ENCODE measurements around the gene TTC28. TPM values are rescaled to one million over a fixed set of nuclear protein-coding genes. Genes with fewer than 3 reads are reported as not detected.

The TTC28 gene
- total and polyA plus RNA-seq, 10 of the 15 experiments (the other 5 are each of a cell fraction or from before 2014, with no cell fraction given) = 0.15 to 8.4 (median 1.4) TPM

GRCh38 chr22:28418008-28418407, 261.6 kb downstream of the TTC28 start (continued):
- TF ChIP-seq ZBTB4 (CRISPR knock-in tag; IDR thresholded peaks at IDR 0.05) (no peak), MYC (IDR thresholded peaks at IDR 0.05; ENCODE audit: insufficient read depth, insufficient read length, insufficient replicate concordance, low read length, severe bottlenecking) (no peak), PRDM15 (CRISPR knock-in tag; IDR thresholded peaks at IDR 0.05) (no peak), EZH2 (IDR thresholded peaks at IDR 0.05; ENCODE audit: borderline replicate concordance, control insufficient read depth, low read depth, low read length) (no peak), ZNF622 (IDR thresholded peaks at IDR 0.05) (no peak)

DNA sequence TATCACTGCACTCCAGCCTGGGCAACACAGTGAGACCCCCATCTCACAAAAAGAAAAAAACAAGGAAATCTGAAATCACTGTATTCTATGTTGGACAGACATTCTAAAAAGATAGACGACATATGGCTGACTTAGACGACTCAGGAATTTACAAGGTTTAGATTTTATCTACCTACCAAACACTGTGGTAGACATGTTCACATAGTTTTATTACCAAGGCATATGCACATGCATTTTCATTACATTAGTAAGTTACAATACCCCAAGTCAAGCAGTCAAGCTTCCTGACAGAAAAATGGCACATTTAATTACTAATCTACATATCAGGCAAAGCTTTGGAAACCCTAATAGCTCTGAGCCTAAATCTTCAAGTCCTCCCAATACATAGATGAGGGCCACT, 262.2 kb downstream of the TTC28 start:
- CTCF ChIA-PET = no interaction called here
- no peak overlapping the region for H2AFZ ChIP-seq (ENCODE audit: control insufficient read depth, low read depth, low read length)
- FAIRE-seq (no peak), ATAC-seq (no peak), DNase-seq (ENCODE audit: low read depth, low spot score) (no peak)
- no peaks in the 10 kb centered on the region for H3K79me2 ChIP-seq (ENCODE audit: control insufficient read depth, insufficient read depth, low read length)
- no peak for TF ChIP-seq NFIC (IDR thresholded peaks at IDR 0.05; ENCODE audit: low read depth, low read length)
- TF ChIP-seq EP300 (IDR thresholded peaks at IDR 0.05; ENCODE audit: borderline replicate concordance in 1 of 2, control insufficient read depth in 1 of 2, low read depth in 2 of 2, low read length in 2 of 2) = no peak
- TF ChIP-seq PKNOX1 (IDR thresholded peaks at IDR 0.05) = no peak
- TF ChIP-seq, protein P1, sequence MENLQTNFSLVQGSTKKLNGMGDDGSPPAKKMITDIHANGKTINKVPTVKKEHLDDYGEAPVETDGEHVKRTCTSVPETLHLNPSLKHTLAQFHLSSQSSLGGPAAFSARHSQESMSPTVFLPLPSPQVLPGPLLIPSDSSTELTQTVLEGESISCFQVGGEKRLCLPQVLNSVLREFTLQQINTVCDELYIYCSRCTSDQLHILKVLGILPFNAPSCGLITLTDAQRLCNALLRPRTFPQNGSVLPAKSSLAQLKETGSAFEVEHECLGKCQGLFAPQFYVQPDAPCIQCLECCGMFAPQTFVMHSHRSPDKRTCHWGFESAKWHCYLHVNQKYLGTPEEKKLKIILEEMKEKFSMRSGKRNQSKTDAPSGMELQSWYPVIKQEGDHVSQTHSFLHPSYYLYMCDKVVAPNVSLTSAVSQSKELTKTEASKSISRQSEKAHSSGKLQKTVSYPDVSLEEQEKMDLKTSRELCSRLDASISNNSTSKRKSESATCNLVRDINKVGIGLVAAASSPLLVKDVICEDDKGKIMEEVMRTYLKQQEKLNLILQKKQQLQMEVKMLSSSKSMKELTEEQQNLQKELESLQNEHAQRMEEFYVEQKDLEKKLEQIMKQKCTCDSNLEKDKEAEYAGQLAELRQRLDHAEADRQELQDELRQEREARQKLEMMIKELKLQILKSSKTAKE (IDR thresholded peaks at IDR 0.05; ENCODE audit: low read depth, poor library complexity, severe bottlenecking) = no peak
- no peak for TF ChIP-seq JUNB (IDR thresholded peaks at IDR 0.05)
- no peak overlapping the region for H3K4me3 ChIP-seq
- H3K36me3 ChIP-seq (ENCODE audit: control insufficient read depth in 2 of 2, insufficient read depth in 2 of 2, low read length in 1 of 2) = no peaks in the 10 kb centered on the region
- 0% methylated on average over 2 of the region's 2 CpGs for WGBS (ENCODE audit: insufficient coverage, insufficient replicate concordance, low lambda C conversion rate, missing lambda C conversion rate)
- SMC1A ChIA-PET (ENCODE audit: uncharacterized antibody, unreplicated experiment) = no interaction called here
- BruUV-seq (replicated peaks) = no TSS peak
- in situ Hi-C loops (cut with MboI) (no loop called here), intact Hi-C loops (cut with micrococcal nuclease; ENCODE audit: unreplicated experiment) (no loop called here)
- no peaks in the 10 kb centered on the region for H3K4me1 ChIP-seq (ENCODE audit: control insufficient read depth, insufficient read depth, low read length)
- no peak overlapping the region for H3K27ac ChIP-seq (ENCODE audit: control insufficient read depth, insufficient read depth)
- H3K9me3 ChIP-seq (replicated peaks; ENCODE audit: control insufficient read depth, insufficient read depth, low read length) = no peaks in the 10 kb centered on the region
- H3K4me2 ChIP-seq (ENCODE audit: control insufficient read depth, insufficient read depth) = no peak overlapping the region
- POLR2A ChIA-PET = no interaction called here
- H4K20me1 ChIP-seq (ENCODE audit: control insufficient read depth, insufficient read depth) = no peaks in the 10 kb centered on the region
- H3K9ac ChIP-seq (ENCODE audit: control insufficient read depth, insufficient read depth, low read length) = no peak overlapping the region
- RAD21 ChIA-PET (ENCODE audit: unreplicated experiment) = no interaction called here
- H3K27me3 ChIP-seq (replicated peaks in 1 of 2; ENCODE audit: control insufficient read depth in 2 of 2, insufficient read depth in 2 of 2, low read length in 1 of 2) = no peaks in the 10 kb centered on the region; a peak in 1 of 4 replicates

All from GM12878 (cell line).